SW480 (cell line): Measurements from ENCODE around the gene ZNF521.

Experiments used
- DNase-seq: peaks from one replicate; pipeline ENCODE4 v3.0.0-alpha.2; 2016; ENCODE audit warnings: low spot score

The ZNF521 gene

DNA sequence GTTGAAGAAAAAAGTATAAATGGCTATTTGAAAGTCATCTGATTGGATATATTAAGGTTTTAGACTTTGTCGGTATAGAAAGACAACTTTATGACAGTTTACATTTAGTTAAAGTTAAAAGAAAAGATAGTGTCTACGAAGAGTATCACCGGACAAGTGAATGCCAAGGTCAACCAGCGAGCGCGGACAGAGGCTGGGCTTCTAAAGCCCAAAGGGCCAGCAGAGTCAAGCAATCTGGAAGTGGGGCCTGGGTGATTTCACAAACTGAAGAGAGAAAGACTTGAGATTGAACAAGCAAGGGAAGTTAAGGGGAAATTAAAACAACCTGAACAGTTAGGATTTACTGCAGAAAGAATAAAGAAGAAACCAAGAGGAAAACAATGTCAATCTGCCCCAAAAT is 16.3 kb downstream of the ZNF521 start:
- no peak for DNase-seq

DNA sequence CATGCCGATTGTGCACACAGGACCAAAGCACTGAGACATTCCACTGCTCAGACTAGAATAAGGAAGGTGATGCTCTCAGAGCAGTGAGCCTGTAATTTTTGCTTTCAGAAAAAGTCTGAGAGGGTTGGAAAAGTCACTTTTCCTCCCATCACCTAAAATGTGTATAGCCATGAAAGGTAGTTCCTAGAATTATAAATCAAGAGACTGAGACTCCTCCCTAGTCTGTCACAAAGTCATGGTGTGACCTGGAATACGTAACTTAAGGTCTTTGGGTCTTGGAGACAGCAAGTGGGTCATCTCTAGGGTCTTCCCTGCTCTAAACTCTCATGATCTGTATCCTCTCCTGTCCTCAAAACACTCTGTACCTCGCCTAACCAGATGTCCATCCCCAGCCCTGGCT is 16.9 kb downstream of the ZNF521 start:
- no peak for DNase-seq

DNA sequence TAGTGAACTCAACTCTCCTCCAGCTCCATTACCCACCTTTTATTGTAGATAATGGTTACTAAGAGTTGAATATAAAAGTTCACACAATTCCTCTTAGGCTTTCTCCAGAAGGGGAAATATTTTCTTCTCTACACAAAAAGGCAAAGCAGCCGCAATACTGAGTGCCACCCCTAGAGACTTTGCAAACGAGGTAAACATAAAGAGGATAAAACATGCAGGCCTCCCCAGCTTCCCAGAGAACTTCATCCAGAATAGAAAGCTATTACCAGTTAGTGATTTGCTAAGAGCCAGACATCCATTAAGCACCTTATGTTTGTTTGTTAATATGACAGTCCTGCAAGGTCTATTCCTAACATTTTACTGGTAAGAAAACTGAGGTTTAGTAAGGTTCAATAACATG is 17.4 kb downstream of the ZNF521 start:
- DNase-seq: no peak

DNA sequence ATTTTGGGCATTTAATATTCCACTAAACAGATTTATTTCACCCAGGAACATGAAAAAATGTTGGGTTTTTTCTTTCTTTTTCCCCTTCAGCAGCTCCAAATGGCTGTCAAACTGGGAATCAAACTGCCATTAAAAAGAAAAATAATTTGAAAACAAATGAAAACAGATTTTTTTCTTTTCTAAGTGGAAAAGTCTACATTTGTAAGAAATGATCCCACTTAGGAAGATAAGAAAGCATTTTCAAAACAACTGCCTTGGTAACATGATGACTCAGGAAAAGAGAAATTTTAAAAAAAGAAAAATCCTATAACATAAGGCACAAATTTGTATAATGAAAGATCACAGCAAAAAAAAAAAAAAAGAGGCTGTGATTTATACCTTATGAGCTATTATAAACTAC is 20.0 kb downstream of the ZNF521 start:
- no peak for DNase-seq

DNA sequence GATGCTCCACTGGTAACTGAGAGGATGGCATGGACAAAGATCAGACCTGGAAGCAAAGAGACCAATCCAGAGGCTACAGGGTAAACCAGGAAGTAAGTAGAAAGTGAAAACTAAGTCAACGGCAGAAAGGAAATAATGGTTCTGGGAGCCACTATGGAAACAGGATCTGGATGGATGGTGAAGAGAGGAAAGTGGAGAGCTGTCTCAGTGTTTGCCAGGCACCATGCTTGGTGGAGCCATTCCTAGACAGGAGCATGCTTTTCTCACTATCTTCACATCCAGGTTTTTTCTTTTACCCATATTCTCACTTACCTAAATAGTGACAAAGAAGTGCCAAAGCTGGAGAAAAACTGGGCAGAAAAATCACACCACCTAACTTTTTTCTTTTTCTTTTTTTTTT is 22.2 kb downstream of the ZNF521 start:
- DNase-seq: no peak

DNA sequence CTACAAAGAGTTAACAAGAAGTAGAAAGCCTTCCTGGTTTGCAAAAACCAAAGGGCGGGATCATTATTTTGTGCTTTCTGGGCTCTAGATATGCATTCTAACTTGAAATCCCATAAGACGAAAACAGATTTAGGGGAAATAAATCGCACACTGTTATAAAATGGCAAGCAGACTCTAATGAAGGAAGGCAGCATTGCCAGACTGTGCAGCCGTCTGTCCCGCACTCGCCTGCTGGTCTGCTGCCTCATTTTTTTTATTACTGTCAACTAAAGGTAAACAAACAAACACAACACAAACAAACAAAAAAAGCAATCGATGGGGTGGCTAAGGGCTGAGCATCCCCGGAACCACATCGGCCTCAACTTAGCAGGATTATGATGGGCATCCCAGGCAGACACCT is 24.4 kb downstream of the ZNF521 start:
- DNase-seq: no peak

DNA sequence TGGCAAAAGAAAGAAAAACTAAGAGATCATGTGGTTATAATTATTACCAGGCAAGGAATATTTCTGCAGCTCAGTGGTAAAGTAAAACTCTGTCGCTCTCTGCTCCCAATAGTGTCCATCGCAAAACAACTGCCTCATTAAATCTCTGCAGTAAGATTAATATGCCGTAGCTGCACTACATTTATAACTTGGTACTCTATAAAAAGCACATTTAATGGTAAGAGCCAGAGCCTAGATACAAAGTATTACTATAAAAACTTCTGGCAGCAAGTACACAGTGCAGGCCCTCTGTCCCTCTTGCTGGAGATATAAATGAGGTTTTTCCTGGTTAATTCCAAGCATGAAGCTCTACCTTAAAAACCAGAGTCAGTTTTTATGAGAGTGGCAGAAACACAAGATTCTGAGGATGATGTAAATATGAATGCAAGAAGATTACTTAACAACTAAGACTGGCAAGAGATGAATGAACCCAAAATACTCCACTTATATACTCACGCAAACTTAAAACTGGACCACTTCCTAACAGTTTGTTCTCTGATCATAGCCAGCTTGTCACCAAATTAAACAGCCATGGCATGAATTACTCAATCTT is 25.5 kb downstream of the ZNF521 start:
- DNase-seq: no peak

DNA sequence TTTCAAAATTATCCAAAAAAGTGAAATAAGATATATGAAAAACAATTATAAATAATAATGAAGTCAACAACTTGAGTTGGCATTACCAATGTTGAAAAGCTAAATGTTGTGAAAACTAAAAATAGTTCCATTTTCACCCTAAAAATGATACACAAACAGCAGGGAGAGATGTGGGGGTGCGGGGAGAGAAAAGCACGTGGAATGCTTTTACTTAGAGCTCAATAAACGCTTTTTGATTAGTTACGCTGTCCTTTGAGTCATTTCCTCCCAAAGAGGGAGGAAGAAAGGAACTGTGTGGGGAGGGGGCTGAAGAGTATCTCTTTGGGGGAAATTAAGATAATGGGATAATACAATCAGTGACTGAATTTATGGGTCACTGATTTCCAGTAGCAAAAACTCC is 29.2 kb downstream of the ZNF521 start:
- no peak for DNase-seq

DNA sequence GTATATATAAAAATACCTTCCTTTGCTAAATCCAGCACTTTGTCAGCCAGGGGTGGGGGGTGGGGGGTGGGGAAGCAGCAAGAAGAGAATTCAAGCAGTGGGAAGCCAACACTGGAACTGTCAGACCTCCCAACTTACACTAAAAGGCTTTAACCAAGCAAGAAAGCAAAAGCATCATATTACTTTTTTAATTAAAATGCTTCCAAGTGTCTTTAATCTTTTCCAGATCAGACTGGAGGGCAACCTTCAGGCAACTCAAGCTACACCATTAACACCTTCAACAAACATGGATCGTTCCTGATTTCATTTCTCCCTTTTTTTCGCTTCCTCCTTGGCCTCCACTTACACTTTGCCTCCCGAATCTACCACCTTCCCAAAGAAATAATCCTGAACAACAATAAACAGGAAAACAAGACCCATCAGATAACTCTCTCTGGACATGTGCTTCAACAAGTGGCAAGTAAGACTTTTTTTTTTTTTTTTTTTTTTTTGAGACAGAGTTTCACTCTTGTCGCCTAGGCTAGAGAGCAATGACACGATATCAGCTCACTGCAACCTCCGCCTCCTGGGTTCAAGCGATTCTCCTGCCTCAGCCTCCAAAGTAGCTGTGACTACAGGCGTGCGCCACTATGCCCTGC is 35.5 kb downstream of the ZNF521 start:
- DNase-seq: no peak

DNA sequence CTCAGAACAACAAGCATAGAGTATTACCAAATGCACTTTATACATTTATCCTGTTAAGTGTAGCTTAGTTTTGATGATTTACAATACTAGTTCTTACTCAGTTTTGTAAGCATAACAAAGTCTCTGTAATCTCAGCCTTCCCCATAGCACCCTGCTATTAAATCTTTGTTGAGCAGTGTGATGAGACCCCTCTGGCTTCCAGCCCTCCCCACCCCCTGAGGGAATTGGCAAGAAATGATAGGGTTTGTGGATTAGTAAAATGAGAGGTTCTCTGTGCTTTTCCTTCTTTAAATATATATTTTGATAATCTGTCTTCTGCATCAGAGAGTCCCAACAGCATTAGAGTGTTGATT is 37.2 kb downstream of the ZNF521 start:
- DNase-seq: no peak

DNA sequence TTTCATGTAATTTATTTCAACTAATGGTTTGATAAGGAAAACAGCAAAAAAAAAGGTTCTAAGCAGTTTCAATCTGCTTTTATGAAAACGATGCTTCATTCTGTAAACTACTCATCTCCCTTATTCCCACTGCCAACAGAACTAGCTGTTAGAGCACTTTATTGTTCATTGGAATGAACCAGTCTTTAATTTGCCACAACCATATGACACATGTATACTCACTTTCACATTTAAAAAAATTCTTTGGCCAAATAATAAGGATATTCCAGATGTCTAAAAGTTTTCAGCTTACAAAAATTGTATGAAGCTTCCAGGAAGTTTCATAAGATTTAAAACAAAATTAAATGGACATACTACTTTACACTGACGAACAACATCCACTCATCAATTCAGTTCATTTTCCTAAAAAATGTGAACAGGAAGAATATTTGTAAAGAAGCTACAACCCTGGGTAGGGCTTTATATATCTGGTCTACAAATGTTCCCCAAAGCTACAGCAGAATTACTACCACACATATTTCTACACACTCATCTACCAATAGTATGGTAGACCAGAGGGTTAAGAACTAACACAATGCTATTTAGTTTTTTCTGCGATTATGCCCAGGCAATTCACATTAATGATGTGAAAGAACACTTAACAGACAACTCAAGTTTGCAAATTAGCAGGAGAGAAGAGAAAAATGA is 37.7 kb downstream of the ZNF521 start:
- DNase-seq: no peak

DNA sequence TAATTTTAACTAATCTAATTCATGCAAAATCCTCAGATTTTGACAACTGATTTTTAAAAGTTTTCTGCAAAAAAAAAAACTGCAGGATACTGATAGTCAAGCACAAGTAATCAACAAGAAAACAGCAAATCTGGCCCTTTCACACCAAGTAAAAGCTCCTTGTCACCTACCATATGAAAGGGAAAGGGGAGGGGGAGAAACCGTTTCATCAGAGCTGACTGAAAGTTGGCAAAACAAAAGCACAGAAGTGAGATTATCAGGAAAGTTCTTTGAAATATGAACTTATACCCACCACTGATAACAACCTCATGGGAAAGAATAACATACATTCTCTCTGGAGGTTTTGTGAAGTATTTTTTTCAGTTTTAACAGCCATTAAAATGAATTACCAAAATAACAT is 38.7 kb downstream of the ZNF521 start:
- DNase-seq: no peak

DNA sequence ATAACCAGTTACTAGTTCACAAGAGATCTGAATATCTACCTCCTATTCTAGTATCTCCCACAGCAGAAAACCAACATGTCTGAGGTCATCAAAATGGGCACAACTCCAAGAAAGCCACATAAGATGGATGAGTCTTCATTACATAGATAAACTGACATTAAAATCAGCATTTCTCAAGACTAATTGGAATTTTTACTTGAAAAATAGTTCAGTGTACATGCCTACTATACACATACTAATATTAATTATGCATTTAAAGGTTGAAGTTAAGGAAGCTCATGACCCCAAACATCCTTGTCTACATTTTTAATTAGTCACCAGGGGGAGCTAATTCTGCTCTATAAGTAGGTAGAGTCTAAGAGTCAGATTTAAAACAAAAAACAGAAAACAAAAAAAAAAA is 41.9 kb downstream of the ZNF521 start:
- no peak for DNase-seq

DNA sequence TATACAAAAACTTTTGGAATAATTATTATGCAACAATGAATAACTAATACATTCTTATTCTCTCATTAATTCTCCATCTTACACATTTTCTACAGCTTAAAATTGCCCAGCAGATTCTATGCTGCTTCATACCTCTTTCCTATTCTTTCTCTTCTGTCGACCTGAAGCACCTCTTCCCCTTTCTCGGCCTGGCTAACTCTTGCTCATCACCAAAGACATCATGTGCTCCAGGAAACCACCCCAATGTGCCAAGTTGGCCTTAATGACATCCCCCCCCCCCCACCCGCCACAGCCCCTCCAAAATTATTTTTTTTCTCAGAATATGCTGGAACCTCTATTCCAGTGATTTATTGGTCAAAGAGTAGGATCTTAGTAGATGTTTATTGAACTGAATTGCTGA is 43.6 kb downstream of the ZNF521 start:
- no peak for DNase-seq

DNA sequence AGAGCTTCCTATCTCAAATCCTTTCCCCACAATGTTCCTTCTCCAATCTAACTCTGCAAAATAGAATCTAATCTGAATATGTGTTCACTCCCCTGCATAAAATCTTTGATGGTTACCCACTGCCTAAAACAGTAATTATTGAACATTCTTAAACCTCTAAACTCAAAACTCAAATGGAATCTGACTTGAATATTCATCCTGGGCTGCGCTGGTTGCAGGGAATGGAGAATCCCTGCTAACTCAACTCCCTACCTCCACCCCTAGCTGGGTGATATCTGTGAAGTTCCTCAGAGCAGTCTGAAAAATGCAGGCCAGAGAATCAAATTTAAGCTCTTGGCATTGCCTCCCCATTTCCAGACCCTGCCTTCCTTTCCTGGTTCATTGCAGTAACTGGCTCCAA is 44.8 kb downstream of the ZNF521 start:
- DNase-seq: no peak

DNA sequence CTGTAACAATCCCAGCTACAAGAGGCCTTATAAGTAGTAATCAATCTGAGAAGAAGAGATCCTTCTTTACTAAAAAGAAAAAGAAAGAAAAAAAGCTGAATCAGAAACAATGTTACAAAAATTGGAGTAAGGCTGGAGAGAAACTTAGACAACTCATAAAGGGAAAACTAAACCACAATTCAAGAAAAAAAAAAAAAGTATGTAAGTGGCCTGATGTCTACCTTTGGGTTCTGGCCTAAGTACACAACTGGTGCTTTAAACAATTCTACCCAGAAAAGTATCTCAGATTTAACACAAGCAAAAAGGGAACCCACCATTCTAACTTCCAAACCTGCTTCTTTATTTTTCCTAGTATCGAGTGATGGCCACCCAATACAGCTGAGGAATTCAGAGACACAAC is 45.3 kb downstream of the ZNF521 start:
- DNase-seq: no peak

DNA sequence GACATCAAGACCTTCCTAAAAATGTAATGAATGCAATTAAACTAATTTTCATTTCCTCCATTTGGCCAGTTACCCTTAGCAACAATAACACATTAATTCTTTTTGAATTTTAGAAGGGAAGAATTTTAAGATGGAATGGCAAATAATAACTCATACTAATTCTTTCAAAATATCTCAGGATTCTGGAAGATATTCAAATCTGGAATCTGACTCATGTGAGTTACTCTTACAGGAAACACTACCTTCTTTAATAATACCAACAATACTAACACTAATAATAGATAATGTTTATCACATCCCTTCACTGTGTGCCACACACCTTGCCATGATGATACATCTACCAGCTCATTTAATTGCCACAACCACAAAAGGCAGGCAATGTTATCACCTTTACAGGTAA is 46.4 kb downstream of the ZNF521 start:
- DNase-seq: no peak

DNA sequence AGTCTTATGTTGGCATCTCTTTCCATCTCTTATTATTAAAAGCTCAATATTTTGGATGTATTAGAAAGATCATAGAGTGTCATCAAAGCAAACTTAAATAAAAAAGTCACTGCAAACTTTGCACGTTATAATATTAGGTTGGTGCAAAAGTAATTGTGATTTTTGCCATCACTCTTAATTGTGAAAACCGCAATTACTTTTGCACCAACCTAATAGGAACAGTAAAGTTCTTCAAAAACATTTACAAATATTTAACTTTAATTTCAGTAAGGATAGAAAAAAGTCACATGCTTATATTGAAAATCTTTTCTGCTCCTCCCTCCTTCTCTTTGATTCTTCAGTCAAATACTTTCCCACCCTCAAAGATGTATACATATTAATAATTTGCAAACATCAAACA is 51.5 kb downstream of the ZNF521 start:
- no peak for DNase-seq

DNA sequence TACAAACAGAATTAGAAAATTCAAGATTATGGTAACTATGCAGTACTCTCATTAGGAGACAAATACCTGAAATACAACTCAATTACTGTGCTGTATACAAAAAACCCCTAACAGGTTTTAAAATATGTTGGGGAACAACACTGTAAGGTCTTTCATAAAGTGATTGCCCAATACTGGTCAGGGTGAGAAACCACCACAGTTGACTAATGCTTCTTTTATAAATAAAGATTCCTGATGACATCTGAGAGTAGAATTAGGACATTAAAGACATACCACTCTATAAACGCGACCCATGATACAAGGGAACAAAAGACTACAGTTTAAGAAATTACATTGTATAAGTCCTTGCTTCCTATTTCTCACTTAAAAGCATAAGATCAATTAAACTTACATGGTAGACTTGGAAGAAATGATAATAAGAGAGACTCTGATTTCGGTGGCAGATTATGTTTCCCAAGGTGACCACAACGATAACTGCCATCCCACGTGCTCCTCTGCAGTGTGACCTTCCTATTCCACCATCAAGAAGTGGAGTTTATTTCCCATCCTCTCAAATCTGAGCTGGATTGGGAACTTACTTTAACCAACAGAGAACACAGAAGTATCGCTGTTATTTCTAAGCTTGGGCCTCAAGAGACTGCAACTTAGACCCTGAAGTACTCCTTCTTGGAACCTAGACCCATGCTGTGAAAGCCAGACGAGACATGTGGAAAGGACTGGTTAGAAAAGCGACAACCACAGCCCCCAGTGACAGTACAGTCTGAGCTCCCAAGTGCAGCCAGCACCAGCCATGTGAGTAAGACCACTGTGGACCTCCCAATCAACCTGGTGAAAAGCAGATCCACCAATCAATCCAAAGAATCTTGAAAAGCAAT is 52.3 kb downstream of the ZNF521 start:
- peak; percentile 6 for DNase-seq

DNA sequence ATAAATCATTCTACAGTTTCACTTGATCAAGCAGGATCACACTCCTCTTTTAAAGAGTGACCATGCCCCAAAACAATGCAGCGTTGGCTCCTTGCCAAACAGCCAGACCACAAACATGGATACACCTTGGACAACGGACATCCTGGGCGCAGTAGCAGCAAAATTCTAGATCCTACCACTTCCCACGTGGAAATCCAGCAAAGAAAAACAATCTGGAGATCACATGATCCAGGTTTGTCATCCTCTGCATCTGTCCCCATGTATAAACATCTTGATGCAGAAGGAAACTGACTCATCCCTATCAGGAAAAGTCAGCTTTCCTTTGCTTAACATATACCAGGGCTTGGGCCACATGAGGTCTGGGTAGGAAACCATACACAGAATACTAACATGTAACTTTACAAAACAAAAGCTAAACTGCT is 53.1 kb downstream of the ZNF521 start:
- DNase-seq: peak; percentile 59

DNA sequence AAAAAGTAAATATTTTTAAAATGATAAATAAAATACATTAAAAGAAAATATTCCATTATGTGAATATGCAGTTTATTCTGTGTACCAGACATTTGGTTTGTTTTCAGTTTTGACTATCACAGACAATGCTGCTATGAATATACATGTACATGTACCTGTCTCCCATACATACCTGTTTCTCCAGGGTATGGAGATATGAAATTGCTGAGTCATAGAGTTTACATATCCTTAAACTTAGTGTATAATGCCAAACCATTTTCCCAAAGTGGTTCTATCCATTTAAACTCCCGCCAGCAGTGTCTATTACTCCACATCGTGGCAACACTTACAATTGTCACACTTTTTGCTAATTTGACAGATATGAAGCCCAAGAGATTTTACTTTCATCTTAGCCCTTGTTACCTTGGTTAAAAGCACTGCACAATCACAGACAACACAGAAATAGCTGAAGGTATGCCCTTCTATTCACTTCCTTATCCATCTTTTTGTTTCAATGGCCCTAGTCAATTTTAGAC is 56.3 kb downstream of the ZNF521 start:
- DNase-seq: no peak

DNA sequence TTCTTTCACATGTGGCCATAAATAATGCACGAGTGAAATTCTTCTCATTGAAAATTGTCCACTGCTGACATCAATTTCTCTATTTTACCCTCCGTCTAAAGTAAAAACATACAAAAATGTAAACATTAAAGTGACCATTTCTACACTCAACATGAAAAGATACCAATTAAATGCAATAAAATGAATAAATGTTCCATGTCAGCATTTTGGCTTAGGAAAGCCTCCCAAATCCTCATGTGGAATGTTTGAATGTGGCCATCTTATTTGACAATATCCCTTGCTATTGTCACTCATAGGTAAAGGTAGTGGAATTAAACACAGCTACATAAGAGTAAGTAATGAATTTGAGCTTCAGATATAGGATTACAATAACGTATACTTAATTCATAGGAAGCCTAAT is 60.8 kb downstream of the ZNF521 start:
- DNase-seq: no peak
